Small intestine (tissue), 7 donors: ENCODE results near the gene CDKL4. TPM values are rescaled to one million over a fixed set of nuclear protein-coding genes. Genes with fewer than 3 reads are reported as not detected.

Source experiments
- DNase-seq, 2 donors: peaks; one replicate each; pipeline versions ENCODE4 v3.0.0 to v3.0.0-alpha.2; 2013
- FAIRE-seq: peaks from 2 replicates; lab custom pipeline; 2012; peaks lifted over from hg19 to GRCh38; lab: Jason Lieb, UNC
- H3K27ac ChIP-seq, 3 donors: one replicate each; pipeline ENCODE4 v1.5.1; 2013; ENCODE audit warnings: low read length in 2 of 3, mild to moderate bottlenecking in 2 of 3, control low read depth in 1 of 3, inconsistent platforms in 1 of 3, low read depth in 1 of 3, moderate library complexity in 1 of 3
- H3K27me3 ChIP-seq, 3 donors: one replicate each; pipeline ENCODE4 v1.6.1; 2013; ENCODE audit warnings: low read length in 3 of 3, inconsistent platforms in 1 of 3; ENCODE audit not compliant: control insufficient read depth in 3 of 3, insufficient read depth in 3 of 3
- H3K36me3 ChIP-seq, 3 donors: one replicate each; pipeline ENCODE4 v1.6.1; 2013; ENCODE audit warnings: low read length in 3 of 3, inconsistent platforms in 1 of 3, low read depth in 1 of 3, mild to moderate bottlenecking in 1 of 3, moderate library complexity in 1 of 3; ENCODE audit not compliant: control insufficient read depth in 3 of 3, insufficient read depth in 2 of 3
- H3K4me1 ChIP-seq, 3 donors: one replicate each; pipeline ENCODE4 v1.6.1; 2013; ENCODE audit warnings: low read length in 2 of 3, inconsistent platforms in 1 of 3, low read depth in 1 of 3, mild to moderate bottlenecking in 1 of 3, moderate library complexity in 1 of 3; ENCODE audit not compliant: control insufficient read depth in 3 of 3, insufficient read depth in 2 of 3
- H3K4me3 ChIP-seq, 3 donors: one replicate each; pipeline ENCODE4 v1.5.1; 2013; ENCODE audit warnings: low read length in 3 of 3, control low read depth in 1 of 3, inconsistent platforms in 1 of 3, low read depth in 1 of 3, mild to moderate bottlenecking in 1 of 3, moderate library complexity in 1 of 3
- H3K9me3 ChIP-seq, 2 donors: one replicate each; pipeline ENCODE4 v1.6.1; 2013; ENCODE audit warnings: low read depth in 1 of 2, low read length in 1 of 2; ENCODE audit not compliant: control insufficient read depth in 2 of 2, insufficient read depth in 1 of 2
- WGBS, 3 donors: extraction: QIAGEN DNeasy Blood & Tissue Kit; methylation state at CpG; one replicate each; pipeline ENCODE4 v1.1.7; 2013; 5-methylcytosine and 5-hydroxymethylcytosine counted together
- polyA plus RNA-seq, 4 donors: library from polyadenylated mRNA; stranded (reverse) in 3 of 4; unstranded in 1 of 4; fragments of 200-250 nt in 3 of 4; fragments of 120-200 nt in 1 of 4; gene quantifications; one replicate each; pipeline versions ENCODE4 v1.2.1 to v1.2.3, GENCODE V29; 2013
- donor health status: healthy with polysubstance abuse.
- donor health status: control.
- donor health status: control.
- donor health status: Bipolar disorder and iron deficiency.
- donor health status: healthy.

The CDKL4 gene
- polyA plus RNA-seq, 4 donors, result 0.09 TPM; not detected in 3

- 60 to 74% (median 63%) methylated on average over 1 of the region's 1 CpG for WGBS, 3 donors
- no peak for FAIRE-seq
- no peaks in the 10 kb centered on the region for H3K36me3 ChIP-seq
- H3K4me3 ChIP-seq, result no peak overlapping the region
- H3K9me3 ChIP-seq, result no peaks in the 10 kb centered on the region
- DNase-seq, result no peak
- H3K27me3 ChIP-seq, result no peaks in the 10 kb centered on the region
- H3K4me1 ChIP-seq, result peaks cover 0 to 5% (median 2%) of the 10 kb centered on the region in 3 donors
- H3K27ac ChIP-seq, result no peak overlapping the region
Observed at GRCh38 chr2:39225567-39225966, 18.2 kb downstream of the CDKL4 start.

- Histone ChIP-seq H3K4me1 (peaks cover 0 to 3% (median 2%) of the 10 kb centered on the region in 3 donors), H3K9me3 (no peaks in the 10 kb centered on the region), H3K4me3 (no peak overlapping the region), H3K27ac (no peak overlapping the region), H3K36me3 (no peaks in the 10 kb centered on the region), H3K27me3 (no peaks in the 10 kb centered on the region)
- DNase-seq, result no peak
- WGBS, 3 donors, result 89 to 95% (median 89%) methylated on average over 1 of the region's 1 CpG
- no peak for FAIRE-seq
Observed at GRCh38 chr2:39223909-39224308, 19.9 kb downstream of the CDKL4 start.

GRCh38 chr2:39221459-39221858, 22.3 kb downstream of the CDKL4 start:
- no peaks in the 10 kb centered on the region for H3K4me1 ChIP-seq
- no peak for DNase-seq
- peak overlapping the region in 1 of 3 donors; percentile 11 for H3K27ac ChIP-seq
- no peaks in the 10 kb centered on the region for H3K27me3 ChIP-seq
- H3K4me3 ChIP-seq, result no peak overlapping the region
- H3K36me3 ChIP-seq, result no peaks in the 10 kb centered on the region
- 97 to 99% (median 97%) methylated on average over 3 of the region's 3 CpGs for WGBS, 3 donors
- no peak for FAIRE-seq
- no peaks in the 10 kb centered on the region for H3K9me3 ChIP-seq

- WGBS, 3 donors, result 90 to 98% (median 98%) methylated on average over 2 of the region's 2 CpGs
Observed at GRCh38 chr2:39220136-39220535, 23.6 kb downstream of the CDKL4 start.

GRCh38 chr2:39218391-39218790, 25.4 kb downstream of the CDKL4 start:
- Histone ChIP-seq H3K4me1 (no peaks in the 10 kb centered on the region), H3K9me3 (no peaks in the 10 kb centered on the region), H3K4me3 (no peak overlapping the region), H3K36me3 (no peaks in the 10 kb centered on the region), H3K27ac (peak overlapping the region in 1 of 3 donors; percentile 24), H3K27me3 (no peaks in the 10 kb centered on the region)
- DNase-seq (peak in 1 of 2 donors; percentile 9), FAIRE-seq (no peak)
- 79 to 92% (median 90%) methylated on average over 5 of the region's 5 CpGs for WGBS, 3 donors

More at GRCh38 chr2:39220136-39220535, 23.6 kb downstream of the CDKL4 start:
- H3K27me3 ChIP-seq, result no peaks in the 10 kb centered on the region
- H3K27ac ChIP-seq, result no peak overlapping the region
- no peaks in the 10 kb centered on the region for H3K36me3 ChIP-seq
- no peak for DNase-seq
- no peak for FAIRE-seq
- no peaks in the 10 kb centered on the region for H3K4me1 ChIP-seq
- H3K9me3 ChIP-seq, result no peaks in the 10 kb centered on the region
- H3K4me3 ChIP-seq, result no peak overlapping the region

- Histone ChIP-seq H3K4me3 (no peak overlapping the region), H3K4me1 (no peaks in the 10 kb centered on the region), H3K27ac (no peak overlapping the region), H3K9me3 (no peaks in the 10 kb centered on the region), H3K36me3 (no peaks in the 10 kb centered on the region), H3K27me3 (no peaks in the 10 kb centered on the region)
- DNase-seq (no peak), FAIRE-seq (no peak)
- 61 to 70% (median 67%) methylated on average over 4 of the region's 4 CpGs for WGBS, 3 donors
Observed at GRCh38 chr2:39217192-39217550, 26.6 kb downstream of the CDKL4 start.

GRCh38 chr2:39216346-39217191, 27.2 kb downstream of the CDKL4 start:
- Histone ChIP-seq H3K27me3 (no peaks in the 10 kb centered on the region), H3K4me1 (no peaks in the 10 kb centered on the region), H3K9me3 (no peaks in the 10 kb centered on the region), H3K36me3 (no peaks in the 10 kb centered on the region), H3K4me3 (no peak overlapping the region), H3K27ac (peak overlapping the region in 1 of 3 donors; percentile 81)
- peak in 1 of 2 donors; percentile 72 for DNase-seq
- no peak for FAIRE-seq
- 60 to 84% (median 61%) methylated on average over 12 of the region's 12 CpGs for WGBS, 3 donors

- H3K27me3 ChIP-seq, result no peaks in the 10 kb centered on the region
- H3K4me3 ChIP-seq, result no peak overlapping the region
- no peak for DNase-seq
- no peaks in the 10 kb centered on the region for H3K9me3 ChIP-seq
- peak overlapping the region in 1 of 3 donors; percentile 48 for H3K27ac ChIP-seq
- H3K4me1 ChIP-seq, result no peaks in the 10 kb centered on the region
- WGBS, 3 donors, result 75 to 86% (median 79%) methylated on average over 2 of the region's 2 CpGs
- no peaks in the 10 kb centered on the region for H3K36me3 ChIP-seq
- FAIRE-seq, result no peak
Observed at GRCh38 chr2:39215545-39215944, 28.2 kb downstream of the CDKL4 start.
